GM12872 (cell line): ENCODE data around the gene PCDHA5.

Experiments
- TF ChIP-seq, protein P1 (sequence below): IDR thresholded peaks from 3 replicates; pipeline ENCODE4 v1.5.1; 2011; ENCODE audit warnings: low read depth, mild to moderate bottlenecking, low read length, moderate library complexity; ENCODE audit not compliant: insufficient read depth

Gene PCDHA5

DNA sequence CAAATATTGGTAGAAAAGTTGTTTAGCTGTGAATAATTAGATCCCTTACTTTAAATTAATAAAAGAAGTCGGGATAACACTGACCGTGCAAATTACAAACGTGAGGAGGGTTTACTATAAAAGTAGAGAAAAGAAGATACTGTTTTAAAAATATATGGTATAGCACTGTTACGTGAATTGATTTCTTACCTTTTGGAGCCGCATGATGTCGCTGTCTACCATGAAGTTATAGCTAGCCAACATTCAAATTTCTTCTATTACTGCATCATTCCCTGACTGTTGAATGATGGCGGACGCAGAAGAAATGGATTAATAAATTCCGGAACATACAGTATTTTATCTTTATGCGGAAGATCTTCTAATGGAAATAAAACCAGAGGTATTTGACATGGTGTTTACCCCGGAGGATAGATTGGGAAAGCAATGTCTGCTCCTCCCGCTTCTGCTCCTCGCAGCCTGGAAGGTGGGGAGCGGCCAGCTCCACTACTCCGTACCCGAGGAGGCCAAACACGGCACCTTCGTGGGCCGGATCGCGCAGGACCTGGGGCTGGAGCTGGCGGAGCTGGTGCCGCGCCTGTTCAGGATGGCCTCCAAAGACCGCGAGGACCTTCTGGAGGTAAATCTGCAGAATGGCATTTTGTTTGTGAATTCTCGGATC, 6.4 kb downstream of the PCDHA5 start, which contains the start of gene PCDHA6:
Gene PCDHA6, plus strand, starts transcription at position 257 of the 658 bp plus-strand sequence. Its CDS starts 132 bp downstream, at position 389.
- TF ChIP-seq, protein P1, sequence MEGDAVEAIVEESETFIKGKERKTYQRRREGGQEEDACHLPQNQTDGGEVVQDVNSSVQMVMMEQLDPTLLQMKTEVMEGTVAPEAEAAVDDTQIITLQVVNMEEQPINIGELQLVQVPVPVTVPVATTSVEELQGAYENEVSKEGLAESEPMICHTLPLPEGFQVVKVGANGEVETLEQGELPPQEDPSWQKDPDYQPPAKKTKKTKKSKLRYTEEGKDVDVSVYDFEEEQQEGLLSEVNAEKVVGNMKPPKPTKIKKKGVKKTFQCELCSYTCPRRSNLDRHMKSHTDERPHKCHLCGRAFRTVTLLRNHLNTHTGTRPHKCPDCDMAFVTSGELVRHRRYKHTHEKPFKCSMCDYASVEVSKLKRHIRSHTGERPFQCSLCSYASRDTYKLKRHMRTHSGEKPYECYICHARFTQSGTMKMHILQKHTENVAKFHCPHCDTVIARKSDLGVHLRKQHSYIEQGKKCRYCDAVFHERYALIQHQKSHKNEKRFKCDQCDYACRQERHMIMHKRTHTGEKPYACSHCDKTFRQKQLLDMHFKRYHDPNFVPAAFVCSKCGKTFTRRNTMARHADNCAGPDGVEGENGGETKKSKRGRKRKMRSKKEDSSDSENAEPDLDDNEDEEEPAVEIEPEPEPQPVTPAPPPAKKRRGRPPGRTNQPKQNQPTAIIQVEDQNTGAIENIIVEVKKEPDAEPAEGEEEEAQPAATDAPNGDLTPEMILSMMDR: no peak

DNA sequence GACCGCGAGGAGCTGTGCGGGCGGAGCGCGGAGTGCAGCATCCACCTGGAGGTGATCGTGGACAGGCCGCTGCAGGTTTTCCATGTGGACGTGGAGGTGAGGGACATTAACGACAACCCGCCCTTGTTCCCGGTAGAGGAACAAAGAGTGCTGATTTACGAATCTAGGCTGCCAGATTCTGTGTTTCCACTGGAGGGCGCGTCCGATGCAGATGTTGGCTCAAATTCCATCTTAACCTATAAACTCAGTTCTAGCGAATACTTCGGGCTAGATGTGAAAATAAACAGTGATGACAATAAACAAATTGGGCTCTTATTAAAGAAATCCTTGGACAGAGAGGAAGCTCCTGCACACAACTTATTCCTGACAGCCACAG, 6.9 kb downstream of the PCDHA5 start:
- TF ChIP-seq, protein P1: no peak

DNA sequence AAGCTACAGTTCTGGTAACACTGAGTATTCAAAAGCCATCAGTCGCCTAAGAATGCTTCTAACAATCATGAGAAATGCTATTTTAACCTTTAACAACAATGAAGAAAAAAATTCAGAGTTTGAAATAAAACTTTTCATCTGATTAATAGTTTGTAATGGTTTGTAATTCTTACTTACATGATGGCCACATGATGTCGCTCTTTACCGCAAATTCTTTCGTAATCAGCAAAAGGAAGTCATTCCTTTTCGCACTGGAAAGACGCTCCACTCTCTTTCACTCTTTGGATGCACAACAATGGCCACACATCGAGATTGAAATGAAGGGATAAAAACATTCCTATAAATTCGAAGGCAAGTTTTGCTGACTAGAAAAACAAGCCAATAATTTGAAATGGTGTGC, 12.6 kb downstream of the PCDHA5 start, which contains the start of gene PCDHA7:
Gene PCDHA7, plus strand, starts transcription at position 277 of the 400 bp plus-strand sequence. Its CDS starts 115 bp downstream, at position 392.
- TF ChIP-seq, protein P1: no peak

DNA sequence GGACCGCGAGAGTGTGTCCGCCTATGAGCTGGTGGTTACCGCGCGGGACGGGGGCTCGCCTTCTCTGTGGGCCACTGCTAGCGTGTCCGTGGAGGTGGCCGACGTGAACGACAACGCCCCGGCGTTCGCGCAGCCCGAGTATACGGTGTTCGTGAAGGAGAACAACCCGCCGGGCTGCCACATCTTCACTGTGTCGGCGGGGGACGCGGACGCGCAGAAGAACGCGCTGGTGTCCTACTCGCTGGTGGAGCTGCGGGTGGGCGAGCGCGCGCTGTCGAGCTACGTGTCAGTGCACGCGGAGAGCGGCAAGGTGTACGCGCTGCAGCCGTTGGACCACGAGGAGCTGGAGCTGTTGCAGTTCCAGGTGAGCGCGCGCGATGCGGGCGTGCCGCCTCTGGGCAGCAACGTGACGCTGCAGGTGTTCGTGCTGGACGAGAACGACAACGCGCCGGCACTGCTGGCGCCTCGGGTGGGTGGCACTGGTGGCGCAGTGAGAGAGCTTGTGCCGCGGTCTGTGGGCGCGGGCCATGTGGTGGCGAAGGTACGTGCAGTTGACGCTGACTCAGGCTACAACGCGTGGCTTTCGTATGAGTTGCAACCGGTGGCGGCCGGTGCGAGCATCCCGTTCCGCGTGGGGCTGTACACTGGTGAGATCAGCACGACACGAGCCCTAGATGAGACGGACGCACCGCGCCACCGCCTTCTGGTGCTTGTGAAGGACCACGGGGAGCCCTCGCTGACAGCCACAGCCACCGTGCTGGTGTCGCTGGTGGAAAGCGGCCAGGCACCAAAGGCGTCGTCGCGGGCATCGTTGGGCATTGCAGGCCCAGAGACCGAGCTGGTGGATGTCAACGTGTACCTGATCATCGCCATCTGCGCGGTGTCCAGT, 14.5 kb downstream of the PCDHA5 start:
- TF ChIP-seq, protein P1: no peak

DNA sequence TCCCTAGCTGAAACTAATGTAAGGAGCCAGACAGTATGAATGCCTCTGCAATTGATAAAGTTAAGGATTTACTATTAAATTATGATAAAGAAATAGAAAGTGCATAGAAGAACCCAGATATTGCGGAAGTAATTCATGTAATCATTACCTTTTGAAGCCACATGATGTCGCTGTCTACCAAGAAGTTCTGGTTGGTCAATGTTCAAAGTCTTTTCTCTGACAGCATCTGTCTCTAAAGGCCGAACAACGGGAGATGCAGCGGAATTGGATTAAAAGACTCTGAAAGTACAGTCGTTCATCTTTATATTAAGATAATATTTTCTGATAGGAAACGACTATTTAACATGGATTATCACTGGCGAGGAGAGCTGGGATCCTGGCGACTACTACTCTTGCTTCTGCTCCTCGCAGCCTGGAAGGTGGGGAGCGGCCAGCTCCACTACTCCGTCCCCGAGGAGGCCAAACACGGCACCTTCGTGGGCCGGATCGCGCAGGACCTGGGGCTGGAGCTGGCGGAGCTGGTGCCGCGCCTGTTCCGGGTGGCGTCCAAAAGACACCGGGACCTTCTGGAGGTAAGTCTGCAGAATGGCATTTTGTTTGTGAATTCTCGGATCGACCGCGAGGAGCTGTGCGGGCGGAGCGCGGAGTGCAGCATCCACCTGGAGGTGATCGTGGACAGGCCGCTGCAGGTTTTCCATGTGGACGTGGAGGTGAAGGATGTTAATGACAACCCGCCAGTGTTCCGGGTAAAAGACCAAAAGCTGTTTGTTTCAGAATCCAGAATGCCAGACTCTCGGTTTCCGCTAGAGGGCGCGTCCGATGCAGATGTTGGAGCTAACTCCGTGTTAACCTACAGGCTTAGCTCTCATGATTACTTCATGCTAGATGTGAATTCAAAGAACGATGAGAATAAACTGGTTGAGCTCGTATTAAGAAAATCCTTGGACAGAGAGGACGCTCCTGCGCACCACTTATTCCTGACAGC, 19.9 kb downstream of the PCDHA5 start, which contains the start of gene PCDHA8:
Gene PCDHA8, plus strand, starts transcription at position 210 of the 985 bp plus-strand sequence. Its CDS starts 135 bp downstream, at position 345.
- TF ChIP-seq, protein P1: peak; percentile 25; the same call in 1 of the 3 replicates

DNA sequence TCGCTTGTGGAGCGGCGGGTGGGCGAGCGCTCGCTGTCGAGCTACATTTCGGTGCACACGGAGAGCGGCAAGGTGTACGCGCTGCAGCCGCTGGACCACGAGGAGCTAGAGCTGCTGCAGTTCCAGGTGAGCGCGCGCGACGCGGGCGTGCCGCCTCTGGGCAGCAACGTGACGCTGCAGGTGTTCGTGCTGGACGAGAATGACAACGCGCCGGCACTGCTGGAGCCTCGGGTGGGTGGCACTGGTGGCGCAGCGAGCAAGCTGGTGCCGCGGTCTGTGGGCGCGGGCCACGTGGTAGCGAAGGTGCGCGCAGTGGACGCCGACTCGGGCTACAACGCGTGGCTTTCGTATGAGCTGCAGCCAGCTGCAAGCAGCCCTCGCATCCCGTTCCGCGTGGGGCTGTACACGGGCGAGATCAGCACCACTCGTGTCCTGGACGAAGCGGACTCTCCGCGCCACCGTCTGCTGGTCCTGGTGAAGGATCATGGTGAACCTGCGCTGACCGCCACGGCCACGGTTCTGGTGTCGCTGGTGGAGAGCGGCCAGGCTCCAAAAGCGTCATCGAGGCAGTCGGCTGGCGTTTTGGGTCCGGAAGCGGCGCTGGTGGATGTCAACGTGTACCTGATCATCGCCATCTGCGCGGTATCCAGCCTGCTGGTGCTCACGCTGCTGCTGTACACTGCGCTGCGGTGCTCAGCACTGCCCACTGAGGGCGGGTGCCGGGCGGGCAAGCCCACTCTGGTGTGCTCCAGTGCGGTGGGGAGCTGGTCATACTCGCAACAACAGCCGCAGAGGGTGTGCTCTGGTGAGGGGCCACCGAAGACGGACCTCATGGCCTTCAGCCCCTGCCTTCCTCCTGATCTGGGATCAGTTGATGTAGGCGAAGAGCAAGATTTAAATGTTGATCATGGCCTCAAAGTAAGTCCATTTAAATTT, 21.7 kb downstream of the PCDHA5 start:
- TF ChIP-seq, protein P1: no peak
